HFF-Myc (cell line): ENCODE results near the gene ODR4.
"Not testable (repeated sequence)": the region's sequence is repeated elsewhere in the genome, so short reads cannot be mapped to it uniquely, and the experiment has no call there.

Experiments
- DNase-seq: peaks from one replicate; pipeline ENCODE4 v3.0.0-alpha.2; 2011; ENCODE audit warnings: low read depth; ENCODE audit errors: extremely low read depth
- H3K4me3 ChIP-seq: replicated peaks from 2 replicates; pipeline ENCODE4 v1.5.1; 2011; ENCODE audit warnings: low read depth, mild to moderate bottlenecking, control low read depth, low read length
- CTCF ChIP-seq: IDR thresholded peaks from 2 replicates; pipeline ENCODE4 v1.5.1; 2012; ENCODE audit warnings: mild to moderate bottlenecking, low read depth, low read length, control low read depth; ENCODE audit errors: missing control alignments

The ODR4 gene

GRCh38 chr1:186375152-186375928 is at the start of gene ODR4, which contains the start of gene TPR:
TSS of gene ODR4 (plus strand) at chr1:186375838. CDS start at chr1:186379786, 3,948 bp downstream.
TSS of gene TPR (minus strand) at chr1:186375253. CDS start at chr1:186375028, 225 bp downstream.
- DNase-seq: peak; percentile 98
- TF ChIP-seq CTCF: peak; percentile 93

GRCh38 chr1:186326009-186326408 is 49.6 kb upstream of the ODR4 start:
- TF ChIP-seq CTCF: no peak
- no peak overlapping the region for H3K4me3 ChIP-seq

More at GRCh38 chr1:186375152-186375928, at the start of gene ODR4, which contains the start of gene TPR:
- H3K4me3 ChIP-seq: peak within 1 kb of the TSS; percentile 93

GRCh38 chr1:186327331-186327730 is 48.3 kb upstream of the ODR4 start:
- DNase-seq: no peak
- TF ChIP-seq CTCF: no peak
- no peak overlapping the region for H3K4me3 ChIP-seq

More at GRCh38 chr1:186326009-186326408, 49.6 kb upstream of the ODR4 start:
- no peak for DNase-seq

- no peak overlapping the region for H3K4me3 ChIP-seq
- DNase-seq: no peak
- TF ChIP-seq CTCF: peak; percentile 40
Observed at GRCh38 chr1:186330758-186331157, 44.9 kb upstream of the ODR4 start.

- no peak overlapping the region for H3K4me3 ChIP-seq
- no peak for TF ChIP-seq CTCF
- DNase-seq: no peak
Observed at GRCh38 chr1:186337554-186337953, 38.1 kb upstream of the ODR4 start.

GRCh38 chr1:186340772-186341171 is 34.9 kb upstream of the ODR4 start:
- no peak overlapping the region for H3K4me3 ChIP-seq
- no peak for DNase-seq
- no peak for TF ChIP-seq CTCF

GRCh38 chr1:186347837-186348691 is 27.6 kb upstream of the ODR4 start:
- not testable (repeated sequence) for H3K4me3 ChIP-seq, DNase-seq
